ENCODE measurements around the gene GADD45B.
"Not testable (repeated sequence)": the region's sequence is repeated elsewhere in the genome, so short reads cannot be mapped to it uniquely, and the experiment has no call there.

The GADD45B gene

GRCh38 chr19:2490659-2491058, 14.7 kb downstream of the GADD45B start:
- no peak for DNase-seq

GRCh38 chr19:2491130-2491801, 15.3 kb downstream of the GADD45B start:
- DNase-seq, result peak; percentile 98

- DNase-seq, result peak; percentile 27
Measured at GRCh38 chr19:2492870-2493269, 16.9 kb downstream of the GADD45B start.

- DNase-seq, result not testable (repeated sequence)
Measured at GRCh38 chr19:2493448-2493847, 17.5 kb downstream of the GADD45B start.

GRCh38 chr19:2494084-2494446, 18.1 kb downstream of the GADD45B start:
- DNase-seq, result peak; percentile 80

GRCh38 chr19:2494447-2495129, 18.7 kb downstream of the GADD45B start:
- peak; percentile 93 for DNase-seq

GRCh38 chr19:2495130-2495641, 19.3 kb downstream of the GADD45B start:
- DNase-seq, result peak; percentile 90

- peak; percentile 78 for DNase-seq
Measured at GRCh38 chr19:2495651-2496316, 19.9 kb downstream of the GADD45B start.

GRCh38 chr19:2497186-2497585, 21.3 kb downstream of the GADD45B start:
- DNase-seq, result peak; percentile 44

- DNase-seq, result no peak
Measured at GRCh38 chr19:2500156-2500555, 24.2 kb downstream of the GADD45B start.

GRCh38 chr19:2500841-2501261, 24.9 kb downstream of the GADD45B start:
- peak; percentile 57 for DNase-seq

- DNase-seq, result peak; percentile 94
Measured at GRCh38 chr19:2503521-2504109, 27.7 kb downstream of the GADD45B start.

GRCh38 chr19:2506656-2507055, 30.7 kb downstream of the GADD45B start:
- not testable (repeated sequence) for DNase-seq

- DNase-seq, result peak; percentile 51
Measured at GRCh38 chr19:2507109-2507508, 31.2 kb downstream of the GADD45B start.

- no peak for DNase-seq
Measured at GRCh38 chr19:2509096-2509495, 33.2 kb downstream of the GADD45B start.

- DNase-seq, result no peak
Measured at GRCh38 chr19:2511570-2511969, 35.6 kb downstream of the GADD45B start.

GRCh38 chr19:2511991-2512390, 36.1 kb downstream of the GADD45B start:
- DNase-seq, result no peak

- no peak for DNase-seq
Measured at GRCh38 chr19:2512523-2513431, 36.9 kb downstream of the GADD45B start.

GRCh38 chr19:2514981-2515518, 39.1 kb downstream of the GADD45B start:
- DNase-seq, result no peak

- DNase-seq, result no peak
Measured at GRCh38 chr19:2516727-2517126, 40.8 kb downstream of the GADD45B start.

GRCh38 chr19:2517881-2518601, 42.1 kb downstream of the GADD45B start:
- DNase-seq, result peak; percentile 50

Data from fibroblast of skin of back (primary cell).